AG08395 (cell line): ENCODE data around the gene PHF3.
A peak's percentile ranks its signal among the peaks of the same experiment; 100 is the strongest.
"Not testable (repeated sequence)": the region's sequence is repeated elsewhere in the genome, so short reads cannot be mapped to it uniquely, and the experiment has no call there.

ENCODE experiments used
- DNase-seq: peaks from one replicate; pipeline ENCODE4 v3.0.0; 2012; ENCODE audit warnings: mixed read lengths, low spot score

The PHF3 gene

GRCh38 chr6:63706630-63707029, 71.0 kb downstream of the PHF3 start:
- no peak for DNase-seq

- DNase-seq = no peak
These were observed 73.0 kb downstream of the PHF3 start for GRCh38 chr6:63708631-63709030.

- no peak for DNase-seq
These were observed 73.5 kb downstream of the PHF3 start for GRCh38 chr6:63709148-63709547.

- DNase-seq = no peak
These were observed 77.7 kb downstream of the PHF3 start for GRCh38 chr6:63713332-63713731.

- DNase-seq = no peak
These were observed 78.5 kb downstream of the PHF3 start for GRCh38 chr6:63714091-63714490.

- no peak for DNase-seq
These were observed 80.6 kb downstream of the PHF3 start for GRCh38 chr6:63716169-63716568.

GRCh38 chr6:63721181-63721580, 85.6 kb downstream of the PHF3 start:
- no peak for DNase-seq

GRCh38 chr6:63724721-63725120, 89.1 kb downstream of the PHF3 start:
- DNase-seq = no peak

- no peak for DNase-seq
These were observed 94.7 kb downstream of the PHF3 start for GRCh38 chr6:63730311-63730710.

GRCh38 chr6:63731930-63732329, 96.3 kb downstream of the PHF3 start:
- no peak for DNase-seq

- no peak for DNase-seq
These were observed 96.7 kb downstream of the PHF3 start for GRCh38 chr6:63732336-63732735.

- no peak for DNase-seq
These were observed 99.3 kb downstream of the PHF3 start for GRCh38 chr6:63734923-63735322.

- not testable (repeated sequence) for DNase-seq
These were observed 102.6 kb downstream of the PHF3 start for GRCh38 chr6:63738190-63738589.

GRCh38 chr6:63739094-63739687, 103.6 kb downstream of the PHF3 start:
- no peak for DNase-seq

- DNase-seq = peak; percentile 5
These were observed 105.1 kb downstream of the PHF3 start for GRCh38 chr6:63740709-63741108.

- DNase-seq = no peak
These were observed 106.5 kb downstream of the PHF3 start for GRCh38 chr6:63742060-63742459.

- DNase-seq = no peak
These were observed 108.1 kb downstream of the PHF3 start for GRCh38 chr6:63743691-63744090.

GRCh38 chr6:63744810-63745209, 109.2 kb downstream of the PHF3 start:
- DNase-seq = no peak

GRCh38 chr6:63745784-63746183, 110.2 kb downstream of the PHF3 start:
- no peak for DNase-seq

GRCh38 chr6:63750400-63750799, 114.8 kb downstream of the PHF3 start:
- no peak for DNase-seq

- DNase-seq = not testable (repeated sequence)
These were observed 121.7 kb downstream of the PHF3 start for GRCh38 chr6:63757275-63757674.

- no peak for DNase-seq
These were observed 122.2 kb downstream of the PHF3 start for GRCh38 chr6:63757826-63758225.

- no peak for DNase-seq
These were observed 124.1 kb downstream of the PHF3 start for GRCh38 chr6:63759605-63760105.

GRCh38 chr6:63760199-63760598, 124.6 kb downstream of the PHF3 start:
- no peak for DNase-seq
